ENCODE data around the gene RNASET2. TPM values are rescaled to one million over a fixed set of nuclear protein-coding genes. Genes with fewer than 3 reads are reported as not detected.
A peak's percentile ranks its signal among the peaks of the same experiment; 100 is the strongest.

RNASET2 gene
- total and polyA plus RNA-seq, 2 donors from 2014 or later = 50.7 to 69.0 TPM

- no peak for FAIRE-seq
- no peaks in the 10 kb centered on the region for H3K27me3 ChIP-seq (ENCODE audit: control insufficient read depth, insufficient read depth, low read length)
These were observed 9.9 kb upstream of the RNASET2 start for GRCh38 chr6:166966268-166966667.

GRCh38 chr6:166960609-166960978 lies 4.2 kb upstream of the RNASET2 start:
- DNase-seq (no peak), FAIRE-seq (no peak)
- Histone ChIP-seq H3K36me3 (ENCODE audit: control insufficient read depth in 2 of 3, insufficient read depth in 3 of 3, low read length in 3 of 3) (no peaks in the 10 kb centered on the region), H3K4me1 (ENCODE audit: control insufficient read depth in 2 of 3, insufficient read depth in 2 of 3, low read depth in 1 of 3, low read length in 3 of 3) (peaks cover 0 to 7% (median 0%) of the 10 kb centered on the region in 3 donors), H3K4me3 (ENCODE audit: low read length in 3 of 3) (no peak overlapping the region), H3K27ac (ENCODE audit: low read depth in 2 of 2, low read length in 2 of 2) (no peak overlapping the region), H3K9me3 (ENCODE audit: control insufficient read depth in 2 of 3, insufficient read depth in 1 of 3, low read length in 3 of 3) (no peaks in the 10 kb centered on the region), H3K27me3 (ENCODE audit: control insufficient read depth, insufficient read depth, low read length) (no peaks in the 10 kb centered on the region), H3K9ac (ENCODE audit: low read length in 3 of 3) (no peak overlapping the region)
- no peak for TF ChIP-seq CTCF (IDR thresholded peaks at IDR 0.05; ENCODE audit: borderline replicate concordance, extremely low read depth, insufficient read depth)
- intact Hi-C loops (cut with DNase I) = no loop called here

More at GRCh38 chr6:166966268-166966667, 9.9 kb upstream of the RNASET2 start:
- Histone ChIP-seq H3K36me3 (ENCODE audit: control insufficient read depth in 2 of 3, insufficient read depth in 3 of 3, low read length in 3 of 3) (no peaks in the 10 kb centered on the region), H3K27ac (ENCODE audit: low read depth in 2 of 2, low read length in 2 of 2) (no peak overlapping the region), H3K4me1 (ENCODE audit: control insufficient read depth in 2 of 3, insufficient read depth in 2 of 3, low read depth in 1 of 3, low read length in 3 of 3) (no peaks in the 10 kb centered on the region), H3K9me3 (ENCODE audit: control insufficient read depth in 2 of 3, insufficient read depth in 1 of 3, low read length in 3 of 3) (no peaks in the 10 kb centered on the region), H3K9ac (ENCODE audit: low read length in 3 of 3) (no peak overlapping the region), H3K4me3 (ENCODE audit: low read length in 3 of 3) (no peak overlapping the region)
- intact Hi-C loops (cut with DNase I) = no loop called here
- DNase-seq = no peak
- no peak for TF ChIP-seq CTCF (IDR thresholded peaks at IDR 0.05; ENCODE audit: borderline replicate concordance, extremely low read depth, insufficient read depth)

- DNase-seq (no peak), FAIRE-seq (no peak)
- no peaks in the 10 kb centered on the region for H3K36me3 ChIP-seq (ENCODE audit: control insufficient read depth in 2 of 3, insufficient read depth in 3 of 3, low read length in 3 of 3)
- no peak for TF ChIP-seq CTCF (IDR thresholded peaks at IDR 0.05; ENCODE audit: borderline replicate concordance, extremely low read depth, insufficient read depth)
- peak overlapping the region in 1 of 2 donors; percentile 87 for H3K27ac ChIP-seq (ENCODE audit: low read depth in 2 of 2, low read length in 2 of 2)
- intact Hi-C loops (cut with DNase I) = no loop called here
- no peaks in the 10 kb centered on the region for H3K27me3 ChIP-seq (ENCODE audit: control insufficient read depth, insufficient read depth, low read length)
- H3K4me3 ChIP-seq (ENCODE audit: low read length in 3 of 3) = no peak overlapping the region
- no peak overlapping the region for H3K9ac ChIP-seq (ENCODE audit: low read length in 3 of 3)
- H3K9me3 ChIP-seq (ENCODE audit: control insufficient read depth in 2 of 3, insufficient read depth in 1 of 3, low read length in 3 of 3) = no peaks in the 10 kb centered on the region
- peaks cover 0 to 7% (median 0%) of the 10 kb centered on the region in 3 donors for H3K4me1 ChIP-seq (ENCODE audit: control insufficient read depth in 2 of 3, insufficient read depth in 2 of 3, low read depth in 1 of 3, low read length in 3 of 3)
These were observed 3.7 kb upstream of the RNASET2 start for GRCh38 chr6:166959911-166960608.

Measured in kidney (tissue), 14 donors.